Bladder microvascular endothelial cell (primary cell): ENCODE measurements around the gene KIAA1143. TPM values are rescaled to one million over a fixed set of nuclear protein-coding genes. Genes with fewer than 3 reads are reported as not detected.

Source experiments
- total RNA-seq: library from RNA; depleted of rRNA; stranded (reverse); fragments of >200 nt; gene quantifications from 2 replicates; pipeline ENCODE4 v1.2.3, GENCODE V29; 2014

Gene KIAA1143
- 10.8 and 18.6 TPM in 2 replicates for total RNA-seq

GRCh38 chr3:44761424-44762169, at the start of gene KIAA1143, which contains the start of gene KIF15:
Gene KIAA1143 (minus strand): TSS chr3:44761619. CDS start chr3:44761602, 17 bp downstream.
Gene KIF15 (plus strand): TSS chr3:44761794. CDS start chr3:44761866, 72 bp downstream.

DNA sequence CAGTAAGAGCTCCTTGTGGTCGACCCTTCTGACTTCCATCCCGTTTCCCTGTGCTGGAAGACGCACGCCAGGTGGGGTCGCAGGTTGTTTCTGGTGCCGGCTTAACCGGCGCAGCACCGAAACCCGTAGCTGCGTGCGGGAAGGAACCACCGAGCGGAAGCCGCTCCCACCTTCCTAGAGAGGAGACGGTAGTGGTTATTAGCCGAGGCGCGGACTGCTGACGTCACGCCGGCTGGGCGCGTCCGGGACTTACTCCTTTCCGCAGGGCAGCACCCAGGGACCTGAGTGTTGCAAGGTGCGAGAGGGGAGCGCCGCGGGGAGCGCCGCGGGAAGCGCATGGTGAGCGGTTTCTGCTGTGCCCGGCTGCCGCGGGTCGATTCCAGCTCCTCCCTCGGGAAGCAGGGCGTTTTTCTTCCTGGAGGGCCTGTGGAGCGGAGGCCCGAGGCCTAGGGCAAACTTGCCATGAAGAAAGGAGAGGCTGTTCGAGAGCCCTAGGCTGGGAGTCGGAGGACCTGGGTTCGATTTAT, 32.0 kb downstream of the KIAA1143 start, which contains the start of gene ZNF501:
Gene ZNF501, plus strand, starts transcription at position 252 of the 527 bp plus-strand sequence. CDS start 4,787 bp downstream, outside the sequence.

GRCh38 chr3:44712455-44713075, 48.9 kb downstream of the KIAA1143 start, which contains the start of gene ZNF502:
Gene ZNF502 (plus strand): TSS chr3:44712660. CDS start chr3:44720262, 7,602 bp downstream.

Other genes with a start within 250 kb of the KIAA1143 start
- gene ZKSCAN7, start 206.4 kb downstream of the KIAA1143 start, total RNA-seq, result 1.3 and 1.6 TPM in 2 replicates
- gene ZNF660, start 176.7 kb downstream of the KIAA1143 start, total RNA-seq, result 0.49 and 2.0 TPM in 2 replicates
- gene ZNF197, start 136.6 kb downstream of the KIAA1143 start, total RNA-seq, result 7.1 and 9.8 TPM in 2 replicates
- gene ZNF35, start 112.9 kb downstream of the KIAA1143 start, total RNA-seq, result 9.2 and 15.6 TPM in 2 replicates
- gene ZNF502, start 49.0 kb downstream of the KIAA1143 start, total RNA-seq, result 2.3 and 4.8 TPM in 2 replicates
- gene ZNF501, start 32.0 kb downstream of the KIAA1143 start, total RNA-seq, result 4.4 and 5.3 TPM in 2 replicates
- gene KIF15, start 175 bp upstream of the KIAA1143 start, total RNA-seq, result 7.9 and 11.8 TPM in 2 replicates
- 9.4 and 10.4 TPM in 2 replicates for gene TMEM42, start 100.3 kb upstream of the KIAA1143 start, total RNA-seq
- gene TGM4, start 113.0 kb upstream of the KIAA1143 start, total RNA-seq, result 0.06 TPM in 1 of 2 replicates, not detected in the other
- 41.4 and 89.8 TPM in 2 replicates for gene ZDHHC3, start 214.6 kb upstream of the KIAA1143 start, total RNA-seq
- gene EXOSC7, start 214.6 kb upstream of the KIAA1143 start, total RNA-seq, result 26.6 and 62.6 TPM in 2 replicates